ENCODE results near the gene VARS1.

- TF ChIP-seq CTCF (conservative IDR thresholded peaks at IDR 0.05; ENCODE audit: low read depth, low read length) (no peak), EZH2 (IDR thresholded peaks at IDR 0.05; ENCODE audit: low read length, unreplicated experiment) (no peak)
Observed at GRCh38 chr6:31762356-31762755, 33.2 kb downstream of the VARS1 start, which contains the start of gene SAPCD1.

All from PC-3 (cell line).